AG08395 (cell line): ENCODE data around the gene CR1.
"Not testable (repeated sequence)": the region's sequence is repeated elsewhere in the genome, so short reads cannot be mapped to it uniquely, and the experiment has no call there.

Source experiments
- DNase-seq: peaks from one replicate; pipeline ENCODE4 v3.0.0; 2012; ENCODE audit warnings: mixed read lengths, low spot score

CR1 gene

DNA sequence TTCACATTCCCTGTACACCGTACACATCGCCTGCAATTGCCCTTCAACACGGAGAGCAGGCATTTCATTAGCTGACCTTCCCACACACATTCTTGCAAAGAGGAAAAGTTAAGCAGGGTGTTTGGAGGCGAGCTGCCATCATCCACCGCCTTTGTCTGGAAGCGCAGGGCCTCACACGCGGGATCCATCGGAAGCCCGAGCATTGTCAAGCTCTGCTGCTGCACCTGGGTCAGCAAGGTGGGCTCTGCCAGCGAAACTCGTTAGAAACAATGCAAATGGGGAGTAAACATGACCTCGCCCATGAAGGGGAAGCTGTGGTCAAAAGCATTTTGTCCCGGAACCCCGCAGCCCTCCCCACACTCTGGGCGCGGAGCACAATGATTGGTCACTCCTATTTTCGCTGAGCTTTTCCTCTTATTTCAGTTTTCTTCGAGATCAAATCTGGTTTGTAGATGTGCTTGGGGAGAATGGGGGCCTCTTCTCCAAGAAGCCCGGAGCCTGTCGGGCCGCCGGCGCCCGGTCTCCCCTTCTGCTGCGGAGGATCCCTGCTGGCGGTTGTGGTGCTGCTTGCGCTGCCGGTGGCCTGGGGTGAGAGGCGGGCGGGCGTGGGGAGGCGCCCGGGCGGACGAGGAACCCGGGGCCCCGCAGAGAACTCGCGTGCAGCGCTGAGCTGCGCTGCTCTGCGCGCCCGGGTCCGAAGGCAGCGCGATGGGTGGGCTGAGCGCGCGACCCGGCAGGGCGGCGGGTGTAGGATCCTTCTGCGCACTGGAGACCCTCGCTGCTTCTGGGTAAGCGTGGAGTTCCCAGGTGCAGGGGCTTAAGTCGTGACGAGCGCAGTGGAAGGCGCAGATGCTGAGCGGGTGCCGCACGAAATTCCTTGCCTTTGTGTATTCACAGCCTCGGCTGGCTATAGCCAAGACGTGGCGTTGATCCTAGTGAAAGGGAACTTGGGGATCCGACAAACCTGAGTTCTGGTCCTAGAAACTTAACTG is at the start of gene CR1:
CR1 (plus strand) TSS at position 357 of the 992 bp plus-strand sequence; CDS start at position 468, 111 bp downstream.
- DNase-seq: peak; percentile 3

DNA sequence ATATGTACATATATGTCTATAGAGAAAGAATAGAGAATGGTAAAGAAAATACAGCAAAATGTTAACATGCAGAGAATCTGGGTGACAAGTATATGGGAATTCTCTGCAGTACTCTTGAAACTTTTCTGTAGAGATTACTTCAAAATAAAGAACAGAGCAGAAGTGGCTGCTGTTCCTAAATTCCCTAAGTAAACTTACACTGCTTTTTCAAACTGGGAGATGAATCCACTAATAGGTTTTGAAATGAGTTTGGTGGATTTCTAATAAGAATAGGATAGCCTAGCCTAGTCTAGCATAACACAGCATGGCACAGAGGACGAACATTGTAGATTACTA is 42.3 kb upstream of the CR1 start:
- DNase-seq: no peak

DNA sequence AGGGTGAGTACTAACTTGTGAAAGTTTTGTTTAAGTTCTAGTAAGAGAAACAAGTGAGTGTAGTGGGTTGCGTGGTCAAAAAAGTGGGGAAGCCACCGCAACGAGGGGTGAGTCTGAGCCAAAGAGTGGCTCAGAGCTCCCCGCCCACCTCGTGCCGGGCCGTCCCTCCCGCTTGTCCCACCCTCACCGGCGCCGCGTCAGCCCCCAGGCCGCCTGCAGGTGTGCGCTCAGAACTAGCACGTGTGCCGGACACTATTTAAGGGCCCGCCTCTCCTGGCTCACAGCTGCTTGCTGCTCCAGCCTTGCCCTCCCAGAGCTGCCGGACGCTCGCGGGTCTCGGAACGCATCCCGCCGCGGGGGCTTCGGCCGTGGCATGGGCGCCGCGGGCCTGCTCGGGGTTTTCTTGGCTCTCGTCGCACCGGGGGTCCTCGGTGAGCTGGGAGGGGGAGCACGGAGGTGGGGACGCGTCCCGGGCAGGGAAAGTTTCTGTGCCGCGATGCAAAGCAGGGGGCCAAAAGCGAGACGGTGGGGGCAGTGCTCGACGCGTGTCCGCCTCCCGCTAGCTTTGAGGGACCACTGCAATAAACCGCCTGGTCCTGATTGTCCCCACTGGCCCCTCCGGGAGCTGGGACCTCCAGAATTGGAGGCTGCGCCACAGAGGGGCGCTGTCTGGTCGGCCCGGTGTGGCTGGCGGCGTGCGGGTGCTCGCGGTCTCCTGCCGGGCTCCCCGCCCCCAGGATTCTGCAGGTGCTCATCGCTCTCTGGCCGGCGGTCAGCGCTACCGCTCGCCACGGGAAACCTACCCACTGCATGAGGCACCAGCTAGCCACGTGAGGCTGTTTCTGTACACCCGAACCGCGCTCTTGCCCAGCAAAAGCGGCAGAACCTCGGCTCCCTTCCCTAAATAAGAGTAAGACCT is 41.7 kb upstream of the CR1 start, which contains the start of gene CR2:
CR2 (plus strand) TSS at position 283 of the 919 bp plus-strand sequence; CDS start at position 374, 91 bp downstream.
- DNase-seq: no peak

GRCh38 chr1:207455183-207455754 is 40.7 kb upstream of the CR1 start:
- no peak for DNase-seq

- no peak for DNase-seq
Measured at GRCh38 chr1:207458414-207458813, 37.5 kb upstream of the CR1 start.

DNA sequence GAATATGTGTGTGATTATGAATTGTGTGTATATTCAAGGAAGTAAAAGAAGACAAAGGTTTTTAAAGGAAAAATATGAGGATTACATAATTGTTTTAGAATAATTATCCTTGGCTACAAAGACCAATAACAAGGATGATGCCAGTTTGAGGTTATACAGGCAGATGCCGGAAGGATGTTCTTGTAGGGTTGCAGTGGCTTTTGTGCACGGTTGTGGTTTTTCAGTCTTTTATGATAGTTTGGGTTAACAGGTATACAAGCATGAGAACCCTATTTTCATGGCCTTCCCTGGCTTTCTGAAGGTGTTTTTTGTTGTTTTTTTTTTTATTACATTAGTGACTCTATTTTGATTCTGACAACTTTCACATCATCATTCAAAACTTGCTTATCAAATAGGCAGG is 36.9 kb upstream of the CR1 start:
- no peak for DNase-seq

DNA sequence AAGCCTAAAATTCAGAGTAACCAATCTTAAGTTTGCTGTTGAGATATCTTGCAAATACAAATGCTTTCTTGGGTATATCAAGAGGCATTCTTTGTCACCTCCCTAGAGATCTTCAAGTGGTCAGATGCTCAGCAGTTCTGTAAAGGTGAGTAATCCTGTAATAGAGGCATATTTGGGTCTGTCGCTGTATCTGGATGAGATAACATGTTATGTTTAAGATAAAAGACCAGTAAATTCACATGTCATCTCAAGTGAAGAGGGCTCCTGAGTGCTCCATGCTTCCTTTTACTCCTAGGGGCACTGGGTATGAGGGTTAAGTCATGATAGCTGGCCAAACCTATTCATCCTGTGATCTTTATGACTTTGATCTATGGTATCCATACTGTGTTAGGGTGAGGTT is 34.3 kb upstream of the CR1 start:
- no peak for DNase-seq

DNA sequence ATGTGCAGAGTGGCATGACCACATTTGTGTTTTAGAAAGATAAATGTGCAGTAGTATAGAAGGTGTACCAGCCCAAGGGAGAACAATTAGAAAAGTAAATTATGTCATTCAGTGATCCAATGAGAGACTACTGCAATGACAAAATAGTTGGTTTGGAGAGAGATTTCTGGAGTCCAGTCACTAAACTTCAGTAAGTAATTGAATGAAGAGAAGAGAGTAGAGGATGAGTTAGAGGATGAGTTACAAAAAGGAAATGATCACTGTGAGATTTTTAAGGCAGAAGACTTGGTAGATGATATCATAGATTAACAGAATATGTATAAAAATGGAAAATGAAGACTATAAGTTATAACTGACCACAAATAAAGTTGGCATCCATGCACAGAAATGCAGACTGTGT is 33.4 kb upstream of the CR1 start:
- DNase-seq: no peak

- DNase-seq: peak; percentile 47
Measured at GRCh38 chr1:207463021-207463420, 32.9 kb upstream of the CR1 start.

- no peak for DNase-seq
Measured at GRCh38 chr1:207463571-207463970, 32.4 kb upstream of the CR1 start.

DNA sequence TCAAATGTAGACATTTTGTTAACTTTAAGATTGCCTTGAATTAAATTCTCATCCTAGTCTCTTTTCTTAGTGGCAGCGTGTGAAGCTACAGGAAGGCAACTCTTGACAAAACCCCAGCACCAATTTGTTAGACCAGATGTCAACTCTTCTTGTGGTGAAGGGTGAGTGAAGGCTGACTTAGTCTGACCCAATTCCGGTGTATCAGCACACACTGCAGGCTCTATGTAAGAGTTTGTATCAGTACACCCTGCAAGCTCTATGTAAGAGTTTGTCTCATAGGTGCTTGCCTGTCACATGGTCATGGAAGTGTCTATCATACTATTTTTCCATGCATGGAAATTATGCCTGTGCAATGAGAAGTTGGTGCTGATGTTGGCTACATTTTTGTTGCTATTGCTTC is 25.0 kb upstream of the CR1 start:
- no peak for DNase-seq

DNA sequence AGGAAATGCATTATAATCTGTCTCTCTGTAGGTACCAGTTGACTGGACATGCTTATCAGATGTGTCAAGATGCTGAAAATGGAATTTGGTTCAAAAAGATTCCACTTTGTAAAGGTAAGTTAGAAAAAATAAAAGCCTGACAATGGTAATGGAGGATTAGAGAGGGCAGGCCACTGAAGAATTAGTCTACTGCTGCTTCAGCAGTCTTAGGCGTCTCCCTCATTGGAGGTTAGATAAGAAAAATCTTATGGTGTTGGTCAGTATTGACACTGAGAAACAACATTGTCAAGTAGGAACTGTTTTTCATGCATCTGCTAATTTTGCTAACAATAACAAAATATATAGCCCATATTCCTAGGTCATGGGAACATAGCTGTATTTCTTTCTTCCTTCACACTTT is 21.7 kb upstream of the CR1 start:
- DNase-seq: no peak

- DNase-seq: no peak
Measured at GRCh38 chr1:207486198-207486597, 9.8 kb upstream of the CR1 start.

DNA sequence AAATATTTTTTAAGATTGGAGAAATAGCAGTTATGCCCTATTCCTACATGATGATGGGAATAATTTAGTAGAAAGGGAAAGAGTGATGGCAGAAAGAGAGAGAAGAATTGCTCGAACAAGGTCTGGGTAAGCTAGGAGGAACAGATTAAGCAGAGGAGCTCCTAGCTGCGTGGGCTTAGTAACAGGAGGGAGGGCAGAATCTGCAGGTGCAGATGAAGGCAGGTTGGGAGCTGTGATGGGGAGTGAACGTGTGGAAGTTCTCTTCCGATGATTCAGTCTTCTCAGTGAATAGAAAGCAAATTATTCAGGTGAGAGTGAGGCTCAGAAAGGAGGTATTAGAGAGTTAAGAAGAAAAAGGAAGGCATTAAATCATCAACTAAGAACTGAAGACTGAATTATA is 8.3 kb upstream of the CR1 start:
- DNase-seq: no peak

- DNase-seq: no peak
Measured at GRCh38 chr1:207493212-207493611, 2.7 kb upstream of the CR1 start.

- DNase-seq: no peak
Measured at GRCh38 chr1:207494171-207494570, 1.8 kb upstream of the CR1 start.

- DNase-seq: not testable (repeated sequence)
Measured at GRCh38 chr1:207495281-207495680, 676 bp upstream of the CR1 start.

DNA sequence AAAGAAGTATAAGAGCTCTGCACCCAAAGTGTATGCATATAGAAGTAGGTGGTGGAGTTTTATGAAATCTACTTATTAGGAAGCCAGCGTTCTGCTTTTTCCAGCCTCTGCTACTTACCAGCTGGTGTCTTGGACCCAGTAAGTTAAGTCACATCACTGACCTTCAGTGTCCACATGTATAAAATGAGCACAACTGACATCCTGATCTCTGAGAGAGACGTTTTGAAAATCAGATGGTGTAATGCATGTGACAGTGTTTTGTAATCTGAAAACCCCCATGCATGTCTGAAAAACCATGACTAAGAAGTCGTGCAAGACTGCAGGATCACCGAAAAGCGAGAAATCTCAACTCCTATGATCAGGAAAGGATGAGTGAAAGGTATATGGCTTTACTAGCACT is 2.0 kb downstream of the CR1 start:
- no peak for DNase-seq

- peak; percentile 49 for DNase-seq
Measured at GRCh38 chr1:207499573-207499972, 3.6 kb downstream of the CR1 start.

DNA sequence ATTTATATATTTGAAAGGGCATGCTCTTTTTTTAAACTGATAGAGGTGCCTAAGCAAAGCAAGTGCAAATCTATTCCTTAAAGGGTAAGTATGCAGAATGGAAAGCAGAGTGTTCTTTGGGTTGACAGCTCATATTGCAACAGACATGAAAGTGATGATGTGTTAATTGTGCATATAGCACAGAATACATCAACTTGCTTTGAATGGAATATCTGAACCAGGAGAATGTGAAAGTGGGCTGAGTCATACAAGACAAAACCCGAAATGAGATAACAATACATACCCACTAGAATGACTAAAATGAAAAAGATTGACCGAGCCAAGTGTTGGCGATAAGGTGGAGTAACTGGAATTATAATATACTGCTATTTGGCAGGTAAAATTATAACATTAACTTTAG is 4.3 kb downstream of the CR1 start:
- no peak for DNase-seq

GRCh38 chr1:207501071-207501470 is 5.1 kb downstream of the CR1 start:
- DNase-seq: no peak

GRCh38 chr1:207502726-207503125 is 6.8 kb downstream of the CR1 start:
- no peak for DNase-seq
